GM12891 (cell line): Measurements from ENCODE around the gene GUCY2C.
A peak's percentile ranks its signal among the peaks of the same experiment; 100 is the strongest.
"Not testable (repeated sequence)": the region's sequence is repeated elsewhere in the genome, so short reads cannot be mapped to it uniquely, and the experiment has no call there.

Source experiments
- DNase-seq: peaks from one replicate; pipeline ENCODE4 v3.0.0; 2011; ENCODE audit warnings: low spot score; ENCODE audit not compliant: insufficient read length
- FAIRE-seq: peaks from 2 replicates; lab custom pipeline; 2011; peaks lifted over from hg19 to GRCh38; lab: Jason Lieb, UNC
- PAX5 ChIP-seq: IDR thresholded peaks from 2 replicates; pipeline ENCODE4 v1.6.1; 2011; ENCODE audit warnings: low read length, moderate library complexity, mild to moderate bottlenecking; ENCODE audit not compliant: insufficient read depth, severe bottlenecking
- POLR2A ChIP-seq: IDR thresholded peaks from 2 replicates; pipeline ENCODE4 v1.6.1; 2011; ENCODE audit warnings: low read depth, low read length, control low read depth
- POLR2AphosphoS5 ChIP-seq: IDR thresholded peaks from 2 replicates; pipeline ENCODE4 v1.6.1; 2011; ENCODE audit warnings: low read depth, low read length, control low read depth
- POU2F2 ChIP-seq: IDR thresholded peaks from 2 replicates; pipeline ENCODE4 v1.6.1; 2011; ENCODE audit warnings: low read depth, mild to moderate bottlenecking, control low read depth, low read length, moderate library complexity
- SPI1 ChIP-seq: IDR thresholded peaks from 2 replicates; pipeline ENCODE4 v1.6.1; 2011; ENCODE audit warnings: low read depth, low read length, control low read depth
- TAF1 ChIP-seq: IDR thresholded peaks from 2 replicates; pipeline ENCODE4 v1.6.1; 2011; ENCODE audit warnings: low read depth, low read length, control low read depth

GUCY2C gene

GRCh38 chr12:14691560-14691959 lies 4.8 kb downstream of the GUCY2C start:
- FAIRE-seq (peak; percentile 57), DNase-seq (no peak)
- TF ChIP-seq POU2F2 = no peak
- peak; percentile 68 for TF ChIP-seq SPI1
- no peak for TF ChIP-seq POLR2AphosphoS5

GRCh38 chr12:14689996-14690395 lies 6.4 kb downstream of the GUCY2C start:
- no peak for FAIRE-seq
- DNase-seq = no peak
- TF ChIP-seq POU2F2 (no peak), SPI1 (no peak), TAF1 (no peak), PAX5 (no peak), POLR2AphosphoS5 (no peak), POLR2A (no peak)

GRCh38 chr12:14689144-14689543 lies 7.3 kb downstream of the GUCY2C start:
- TF ChIP-seq PAX5 (no peak), SPI1 (no peak), POLR2AphosphoS5 (no peak), POU2F2 (no peak), TAF1 (no peak), POLR2A (no peak)
- peak; percentile 70 for FAIRE-seq
- no peak for DNase-seq

- not testable (repeated sequence) for DNase-seq, FAIRE-seq
Observed at GRCh38 chr12:14682231-14682630, 14.2 kb downstream of the GUCY2C start.

- no peak for FAIRE-seq
- TF ChIP-seq PAX5 = no peak
- no peak for TF ChIP-seq POU2F2
- TF ChIP-seq POLR2AphosphoS5 = no peak
- TF ChIP-seq TAF1 = no peak
- TF ChIP-seq SPI1 = no peak
- TF ChIP-seq POLR2A = no peak
- DNase-seq = no peak
Observed at GRCh38 chr12:14681625-14682024, 14.8 kb downstream of the GUCY2C start.

- TF ChIP-seq SPI1 (no peak), POLR2AphosphoS5 (no peak), TAF1 (no peak), POLR2A (no peak), POU2F2 (no peak), PAX5 (no peak)
- FAIRE-seq = no peak
- no peak for DNase-seq
Observed at GRCh38 chr12:14681190-14681589, 15.2 kb downstream of the GUCY2C start.

- DNase-seq = no peak
- TF ChIP-seq POLR2AphosphoS5 (no peak), SPI1 (no peak), TAF1 (no peak), PAX5 (no peak), POLR2A (no peak), POU2F2 (no peak)
- no peak for FAIRE-seq
Observed at GRCh38 chr12:14678547-14679150, 17.8 kb downstream of the GUCY2C start.

- FAIRE-seq (no peak), DNase-seq (no peak)
- TF ChIP-seq POU2F2 (no peak), PAX5 (no peak), SPI1 (no peak), POLR2AphosphoS5 (no peak), POLR2A (no peak), TAF1 (no peak)
Observed at GRCh38 chr12:14668591-14668990, 27.8 kb downstream of the GUCY2C start.

GRCh38 chr12:14665354-14666348 lies 30.7 kb downstream of the GUCY2C start:
- DNase-seq = no peak
- FAIRE-seq = no peak
- TF ChIP-seq POLR2AphosphoS5 (no peak), TAF1 (no peak), POLR2A (no peak), SPI1 (no peak), PAX5 (no peak), POU2F2 (no peak)
